Sigmoid colon (tissue), 4 donors: ENCODE results near the gene CAMK1D.

Experiments
- CTCF ChIP-seq, 4 experiments: fragments of 450-650 bp in 3 of 4; fragments of 200-600 bp in 1 of 4; IDR thresholded peaks; one replicate each; pipeline ENCODE4 v1.5.1; 2016 to 2019; ENCODE audit warnings: antibody characterized with exemption in 4 of 4, mild to moderate bottlenecking in 3 of 4, moderate library complexity in 2 of 4
- EP300 ChIP-seq, 4 donors: sonication (generic); formaldehyde crosslinking; IDR thresholded peaks; one replicate each; pipeline ENCODE4 v1.6.1; 2017; ENCODE audit warnings: antibody characterized with exemption in 4 of 4
- POLR2A ChIP-seq, 2 donors: fragments of 450-650 bp; IDR thresholded peaks; one replicate each; pipeline ENCODE4 v1.6.1; 2016; ENCODE audit warnings: antibody characterized with exemption in 2 of 2, mild to moderate bottlenecking in 2 of 2, moderate library complexity in 2 of 2
- POLR2AphosphoS5 ChIP-seq, 4 donors: sonication (generic); formaldehyde crosslinking; IDR thresholded peaks; one replicate each; pipeline ENCODE4 v1.6.1; 2017; ENCODE audit warnings: antibody characterized with exemption in 4 of 4

GRCh38 chr10:12876266-12876665 is 526.9 kb downstream of the CAMK1D start:
- TF ChIP-seq POLR2A (IDR thresholded peaks at IDR 0.05) (no peak), CTCF (IDR thresholded peaks at IDR 0.05) (no peak), POLR2AphosphoS5 (IDR thresholded peaks at IDR 0.05) (no peak), EP300 (IDR thresholded peaks at IDR 0.05) (no peak)
